ENCODE results near the gene JUNB.
A peak's percentile ranks its signal among the peaks of the same experiment; 100 is the strongest.
"Not testable (repeated sequence)": the region's sequence is repeated elsewhere in the genome, so short reads cannot be mapped to it uniquely, and the experiment has no call there.

Gene JUNB

DNA sequence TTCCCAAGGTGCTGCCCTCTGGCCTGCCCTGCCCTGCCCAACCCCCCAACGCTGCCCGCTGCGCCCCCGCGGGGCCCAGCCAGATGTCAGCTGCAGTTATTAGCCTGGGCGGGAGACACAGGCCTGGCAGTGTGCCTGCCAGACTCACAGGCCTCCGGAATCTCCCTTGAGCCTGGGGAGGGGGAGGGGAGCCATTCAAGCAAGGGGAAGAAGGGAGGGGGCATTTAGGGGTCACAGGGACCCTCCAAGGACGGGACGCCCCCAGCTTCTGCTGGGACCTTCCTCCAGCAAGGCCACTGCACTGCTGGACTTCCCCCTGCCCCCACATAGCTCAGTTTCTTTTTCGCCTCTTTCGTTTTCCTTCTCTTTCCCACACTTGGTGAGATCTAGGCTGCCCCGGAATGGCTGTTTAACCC, 2.6 kb upstream of the JUNB start:
- DNase-seq: peak in 41 of 51 donors; percentile 14 to 78 (median 49)

DNA sequence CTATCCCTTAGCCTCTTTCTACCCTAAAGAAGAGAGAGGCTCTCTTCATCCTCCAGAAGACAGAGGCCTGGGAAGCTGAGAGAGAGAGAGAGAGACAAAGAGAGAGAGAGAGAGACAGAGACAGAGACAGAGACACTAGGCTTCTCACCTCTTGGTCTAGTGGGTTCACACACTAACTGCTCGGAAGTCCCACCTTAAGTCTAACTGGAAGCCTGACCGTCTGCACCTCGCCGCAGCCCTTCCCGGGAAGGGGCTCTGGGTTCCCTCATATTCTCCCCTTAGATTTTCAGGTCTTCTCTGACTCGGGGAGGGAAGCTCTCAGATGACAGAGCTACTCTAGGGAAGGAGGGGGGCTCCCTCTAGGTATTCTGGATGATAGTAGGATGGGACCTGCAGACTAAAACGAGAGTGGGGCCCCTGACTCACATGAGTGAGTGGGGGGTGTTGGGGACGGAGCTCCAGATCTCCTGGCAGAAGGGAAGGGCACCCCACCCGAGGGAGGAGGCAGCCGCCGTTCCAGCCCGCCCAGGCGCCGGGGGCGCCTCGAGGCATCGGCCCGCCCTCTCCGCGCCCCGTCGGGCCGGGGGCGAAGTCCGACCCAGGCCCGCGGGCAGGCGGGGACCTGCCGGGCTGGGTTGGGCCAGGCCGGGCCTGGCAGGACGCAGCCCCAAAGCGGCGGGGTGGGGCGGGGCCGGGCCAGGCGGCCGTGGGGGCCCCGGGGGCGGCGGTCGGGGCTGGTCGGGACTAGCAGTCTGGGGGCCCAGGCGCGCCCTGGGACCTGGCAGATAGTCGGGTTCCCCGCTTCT, 2.0 kb upstream of the JUNB start:
- DNase-seq: peak in 5 of 51 donors; percentile 38 to 70 (median 44)

DNA sequence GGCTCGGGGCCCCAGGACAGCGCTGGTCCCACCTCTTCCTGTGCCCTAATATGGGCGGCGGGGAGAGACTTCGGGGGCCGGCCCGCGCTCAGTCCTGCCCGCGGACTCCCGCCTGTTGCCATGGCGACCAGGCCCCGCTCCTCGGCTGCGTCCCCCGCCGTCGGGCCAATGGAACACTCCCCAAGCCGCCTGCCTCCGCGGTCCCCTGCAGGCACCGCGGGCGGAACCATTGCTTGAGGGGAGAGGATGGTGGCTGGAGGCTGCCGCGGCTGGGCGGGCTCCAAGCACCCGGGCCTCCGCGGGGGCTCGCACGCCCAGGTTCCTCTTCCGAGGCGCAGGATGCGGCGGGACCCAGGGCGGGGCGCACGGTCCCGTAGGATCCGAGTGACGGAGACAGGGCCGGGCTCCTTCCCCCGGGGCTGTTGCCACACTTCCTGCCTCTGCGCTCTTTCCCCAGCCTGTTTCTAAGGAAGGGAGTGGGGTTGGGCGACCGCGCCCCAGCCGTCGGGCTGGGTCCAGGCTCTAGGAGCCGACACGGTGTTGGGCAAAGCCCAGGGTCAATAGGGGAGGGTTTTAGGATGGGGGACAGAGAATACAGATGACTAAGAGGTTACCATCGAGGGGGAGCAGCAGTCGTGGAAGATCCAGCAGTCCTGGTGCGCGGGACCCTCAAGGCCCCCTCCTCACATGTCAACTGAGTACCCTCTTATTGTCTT, 1.2 kb upstream of the JUNB start:
- peak in 49 of 51 donors; percentile 25 to 97 (median 92) for DNase-seq

DNA sequence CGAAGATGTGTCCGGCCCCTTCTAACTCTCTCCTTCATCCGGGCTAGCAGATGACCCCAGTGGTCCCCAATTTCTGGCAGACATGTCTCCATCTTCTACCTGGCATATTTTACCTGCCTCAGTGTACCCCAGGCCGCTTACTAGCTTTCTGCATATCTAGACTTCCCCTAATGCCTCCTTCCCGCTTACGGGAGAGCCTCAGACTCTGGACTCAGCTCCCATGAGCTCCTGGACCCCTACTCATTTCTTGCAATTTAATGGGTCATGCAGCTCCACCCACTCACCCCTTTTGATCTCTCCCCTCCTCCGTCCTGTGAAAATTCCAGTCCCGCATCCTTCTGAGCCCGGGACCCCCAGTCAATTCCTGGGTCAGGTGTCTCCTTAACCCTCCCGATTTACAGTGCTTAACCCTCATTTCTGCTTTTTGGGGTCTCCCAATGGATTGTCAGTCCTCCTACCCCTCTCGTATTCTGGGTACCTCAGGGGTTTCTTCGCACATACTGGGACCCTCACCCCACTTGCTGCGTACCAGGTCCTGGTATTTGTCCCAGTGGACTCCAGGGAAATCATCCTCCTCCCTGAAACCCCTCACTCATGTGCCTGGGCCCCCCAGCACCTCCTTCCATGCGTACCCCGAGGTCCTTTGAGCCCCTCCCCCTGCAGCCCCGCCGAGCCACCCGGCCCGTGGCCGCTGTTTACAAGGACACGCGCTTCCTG, 500 bp upstream of the JUNB start:
- DNase-seq: peak in 6 of 51 donors; percentile 7 to 66 (median 36)

DNA sequence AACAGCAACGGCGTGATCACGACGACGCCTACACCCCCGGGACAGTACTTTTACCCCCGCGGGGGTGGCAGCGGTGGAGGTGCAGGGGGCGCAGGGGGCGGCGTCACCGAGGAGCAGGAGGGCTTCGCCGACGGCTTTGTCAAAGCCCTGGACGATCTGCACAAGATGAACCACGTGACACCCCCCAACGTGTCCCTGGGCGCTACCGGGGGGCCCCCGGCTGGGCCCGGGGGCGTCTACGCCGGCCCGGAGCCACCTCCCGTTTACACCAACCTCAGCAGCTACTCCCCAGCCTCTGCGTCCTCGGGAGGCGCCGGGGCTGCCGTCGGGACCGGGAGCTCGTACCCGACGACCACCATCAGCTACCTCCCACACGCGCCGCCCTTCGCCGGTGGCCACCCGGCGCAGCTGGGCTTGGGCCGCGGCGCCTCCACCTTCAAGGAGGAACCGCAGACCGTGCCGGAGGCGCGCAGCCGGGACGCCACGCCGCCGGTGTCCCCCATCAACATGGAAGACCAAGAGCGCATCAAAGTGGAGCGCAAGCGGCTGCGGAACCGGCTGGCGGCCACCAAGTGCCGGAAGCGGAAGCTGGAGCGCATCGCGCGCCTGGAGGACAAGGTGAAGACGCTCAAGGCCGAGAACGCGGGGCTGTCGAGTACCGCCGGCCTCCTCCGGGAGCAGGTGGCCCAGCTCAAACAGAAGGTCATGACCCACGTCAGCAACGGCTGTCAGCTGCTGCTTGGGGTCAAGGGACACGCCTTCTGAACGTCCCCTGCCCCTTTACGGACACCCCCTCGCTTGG, 966 bp downstream of the JUNB start:
- DNase-seq: peak in 43 of 51 donors; percentile 19 to 77 (median 52)

DNA sequence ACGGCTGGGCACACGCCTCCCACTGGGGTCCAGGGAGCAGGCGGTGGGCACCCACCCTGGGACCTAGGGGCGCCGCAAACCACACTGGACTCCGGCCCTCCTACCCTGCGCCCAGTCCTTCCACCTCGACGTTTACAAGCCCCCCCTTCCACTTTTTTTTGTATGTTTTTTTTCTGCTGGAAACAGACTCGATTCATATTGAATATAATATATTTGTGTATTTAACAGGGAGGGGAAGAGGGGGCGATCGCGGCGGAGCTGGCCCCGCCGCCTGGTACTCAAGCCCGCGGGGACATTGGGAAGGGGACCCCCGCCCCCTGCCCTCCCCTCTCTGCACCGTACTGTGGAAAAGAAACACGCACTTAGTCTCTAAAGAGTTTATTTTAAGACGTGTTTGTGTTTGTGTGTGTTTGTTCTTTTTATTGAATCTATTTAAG, 1.6 kb downstream of the JUNB start:
- peak in 8 of 51 donors; percentile 37 to 66 (median 42) for DNase-seq

DNA sequence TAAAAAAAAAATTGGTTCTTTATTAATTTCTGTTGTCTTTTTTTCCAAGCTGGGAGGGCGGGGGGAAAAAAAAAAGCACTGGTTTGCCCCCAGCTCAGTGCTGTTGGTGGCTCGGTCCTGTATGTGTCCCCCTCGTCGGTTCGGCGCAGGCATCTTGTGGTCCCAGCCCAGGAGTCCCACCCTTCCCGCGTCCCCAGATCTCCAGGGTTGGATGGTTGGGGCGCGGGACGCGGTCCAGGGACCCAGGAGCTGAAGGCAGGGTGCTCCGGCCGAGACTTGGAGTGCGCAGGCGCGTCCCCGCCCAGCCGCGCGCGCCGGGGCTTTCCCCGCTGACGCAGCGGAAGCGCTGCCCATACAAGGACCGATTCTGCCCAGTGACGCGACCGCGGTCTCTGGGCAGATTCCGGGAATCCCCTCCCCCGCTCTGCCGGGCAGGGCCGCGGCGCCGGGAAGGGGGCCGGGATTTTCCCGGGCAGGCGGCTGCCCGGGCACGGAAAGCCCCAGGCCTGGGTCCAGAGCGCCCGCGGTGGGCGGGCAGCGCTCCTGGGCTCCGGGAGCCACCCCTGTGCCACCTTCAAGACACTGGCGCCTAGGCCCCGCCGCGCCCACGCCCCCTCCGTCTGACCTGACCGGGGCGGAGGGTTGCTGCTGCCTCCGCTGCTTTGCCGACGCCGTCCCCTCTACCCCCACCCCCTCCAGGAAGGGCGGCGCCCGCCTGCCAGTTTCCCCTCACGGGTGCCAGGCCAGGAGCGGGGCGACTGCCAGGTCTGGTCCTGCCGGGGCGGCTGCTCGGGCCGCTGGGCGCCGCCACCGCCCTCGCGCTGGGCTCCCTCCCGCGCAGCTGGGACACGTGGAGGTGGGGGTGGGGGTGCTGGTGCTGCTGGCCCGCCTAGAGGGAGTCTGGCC, 2.3 kb downstream of the JUNB start:
- DNase-seq: peak; percentile 39 to 96 (median 90)

DNA sequence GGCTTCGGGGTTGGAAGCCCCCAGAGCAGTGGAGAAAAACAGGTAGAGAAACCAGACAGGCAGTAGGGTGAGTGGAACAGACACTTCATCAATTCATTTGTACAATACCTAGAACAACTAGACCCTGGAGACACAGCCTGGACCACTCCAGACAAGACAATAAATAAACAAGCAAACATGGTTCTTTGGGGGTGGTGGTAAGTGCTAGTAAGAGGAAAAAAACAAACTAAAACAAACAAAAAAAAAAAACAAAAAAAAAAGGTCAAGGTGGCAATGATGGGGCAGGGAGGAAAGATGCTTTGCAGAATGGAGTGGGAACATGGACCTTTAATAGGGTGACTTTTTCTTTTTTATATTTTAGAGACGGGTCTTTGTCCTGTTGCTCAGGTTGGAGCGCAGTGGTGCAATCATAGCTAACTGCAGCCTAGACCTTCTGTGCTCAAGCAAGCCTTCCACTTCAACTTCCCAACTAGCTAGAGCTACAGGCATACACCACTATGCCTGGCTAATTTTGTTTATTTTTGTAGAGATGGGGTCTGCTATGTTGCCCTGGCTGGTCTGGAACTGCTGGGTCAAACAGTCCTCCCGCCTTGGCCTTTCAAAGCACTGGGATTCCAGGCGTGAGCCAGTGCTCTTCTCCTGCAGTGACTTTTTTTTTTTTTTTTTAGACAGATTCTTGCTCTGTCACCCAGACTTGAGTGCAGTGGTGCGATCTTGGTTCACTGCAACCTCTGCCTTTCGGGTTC, 3.1 kb downstream of the JUNB start:
- no peak for DNase-seq

DNA sequence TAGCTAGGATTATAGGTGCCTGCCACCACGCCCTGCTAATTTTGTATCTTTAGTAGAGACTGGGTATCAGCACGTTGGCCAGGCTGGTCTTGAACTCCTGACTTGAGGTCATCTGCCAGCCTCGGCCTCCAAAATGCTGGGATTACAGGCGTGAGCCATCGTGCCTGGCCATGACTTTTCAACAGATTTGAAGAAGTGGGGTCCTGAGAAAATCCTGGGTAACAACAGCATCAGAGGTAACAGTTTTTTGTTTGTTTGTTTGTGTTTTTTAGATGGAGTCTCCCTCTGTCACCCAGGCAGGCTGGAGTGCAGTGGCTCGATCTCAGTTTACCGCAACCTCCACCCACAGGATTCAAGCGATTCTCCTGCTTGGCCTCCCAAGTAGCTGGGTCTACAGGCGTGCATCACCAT, 3.7 kb downstream of the JUNB start:
- DNase-seq: no peak

DNA sequence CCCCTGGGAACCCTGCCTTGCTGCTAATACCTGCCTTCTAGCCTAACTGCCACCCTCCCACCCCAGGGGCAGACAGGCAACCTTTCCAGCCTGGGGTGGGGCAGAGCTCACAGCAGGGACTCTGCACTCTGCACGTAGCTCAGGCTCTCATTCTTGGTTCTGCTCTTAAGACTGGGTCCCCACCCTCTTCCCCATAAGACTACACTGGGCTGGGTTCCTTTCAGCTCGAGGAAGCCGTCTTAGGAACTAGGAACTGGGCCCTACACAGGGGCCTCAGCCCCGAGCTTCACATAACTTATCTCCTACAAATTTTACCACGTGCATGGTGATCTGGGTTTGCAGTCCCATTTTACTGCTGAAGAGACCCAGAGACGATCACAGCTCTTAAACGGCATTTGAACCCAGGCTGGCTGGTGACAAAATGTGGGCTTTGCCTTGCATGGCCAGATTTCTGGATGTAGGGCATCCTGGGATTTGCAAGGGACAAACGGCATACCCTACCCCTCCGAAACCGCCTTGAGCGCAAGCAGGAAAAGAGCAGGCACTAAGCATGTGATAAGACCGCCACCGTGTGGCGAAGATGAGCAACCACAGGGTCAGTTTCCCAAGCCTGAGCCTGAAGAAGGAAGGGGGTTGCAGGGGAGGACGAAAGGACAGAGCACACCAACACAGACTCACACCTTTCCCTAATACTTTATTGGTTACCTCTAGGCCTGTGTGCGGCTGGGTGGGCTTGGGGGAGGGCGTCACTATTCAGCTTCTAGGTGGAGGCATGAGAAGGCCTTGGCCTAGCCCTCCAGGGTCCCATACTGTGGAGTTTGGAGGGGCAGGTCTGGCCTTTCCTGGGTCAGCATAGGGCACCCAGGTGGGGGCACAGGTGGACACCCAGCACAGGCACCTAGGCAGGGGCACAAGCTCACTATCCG, 5.1 kb downstream of the JUNB start:
- peak in 45 of 51 donors; percentile 15 to 80 (median 52) for DNase-seq

DNA sequence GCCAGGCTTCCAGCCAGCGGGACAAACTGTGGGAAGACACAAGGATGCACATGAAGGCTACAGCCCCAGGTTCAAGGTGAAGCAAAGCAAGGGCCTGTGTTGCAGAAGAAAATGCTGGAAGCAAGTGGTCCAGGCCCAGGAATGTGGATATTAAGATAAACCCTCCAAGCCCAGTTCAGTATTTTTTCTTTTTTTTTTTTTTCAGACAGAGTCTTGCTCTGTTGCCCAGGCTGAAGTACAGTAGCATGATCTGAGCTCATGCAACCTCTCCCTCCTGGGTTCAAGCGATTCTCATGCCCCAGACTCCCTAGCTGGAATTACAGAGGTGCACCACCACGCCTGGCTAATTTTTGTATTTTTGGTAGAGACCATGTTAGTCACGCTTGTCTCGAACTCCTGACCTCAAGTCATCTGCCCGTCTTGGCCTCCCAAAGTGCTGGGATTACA, 5.9 kb downstream of the JUNB start:
- DNase-seq: no peak

DNA sequence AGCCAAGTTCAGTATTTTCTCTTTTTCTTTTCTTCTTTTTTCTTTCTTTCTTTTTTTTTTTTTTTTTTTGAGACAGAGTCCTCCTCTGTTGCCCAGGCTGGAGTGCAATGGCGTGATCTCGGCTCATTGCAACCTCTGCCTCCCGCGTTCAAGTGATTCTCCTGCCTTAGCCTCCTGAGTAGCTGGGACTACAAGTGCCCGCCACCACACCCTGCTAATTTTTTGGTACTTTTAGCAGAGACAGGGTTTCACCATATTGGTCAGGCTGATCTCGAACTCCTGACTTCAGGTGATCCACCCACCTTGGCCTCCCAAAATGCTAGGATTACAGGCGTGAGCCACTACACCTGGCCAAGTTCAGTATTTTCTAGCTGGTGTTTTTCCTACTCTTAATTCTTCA, 6.3 kb downstream of the JUNB start:
- not testable (repeated sequence) for DNase-seq

DNA sequence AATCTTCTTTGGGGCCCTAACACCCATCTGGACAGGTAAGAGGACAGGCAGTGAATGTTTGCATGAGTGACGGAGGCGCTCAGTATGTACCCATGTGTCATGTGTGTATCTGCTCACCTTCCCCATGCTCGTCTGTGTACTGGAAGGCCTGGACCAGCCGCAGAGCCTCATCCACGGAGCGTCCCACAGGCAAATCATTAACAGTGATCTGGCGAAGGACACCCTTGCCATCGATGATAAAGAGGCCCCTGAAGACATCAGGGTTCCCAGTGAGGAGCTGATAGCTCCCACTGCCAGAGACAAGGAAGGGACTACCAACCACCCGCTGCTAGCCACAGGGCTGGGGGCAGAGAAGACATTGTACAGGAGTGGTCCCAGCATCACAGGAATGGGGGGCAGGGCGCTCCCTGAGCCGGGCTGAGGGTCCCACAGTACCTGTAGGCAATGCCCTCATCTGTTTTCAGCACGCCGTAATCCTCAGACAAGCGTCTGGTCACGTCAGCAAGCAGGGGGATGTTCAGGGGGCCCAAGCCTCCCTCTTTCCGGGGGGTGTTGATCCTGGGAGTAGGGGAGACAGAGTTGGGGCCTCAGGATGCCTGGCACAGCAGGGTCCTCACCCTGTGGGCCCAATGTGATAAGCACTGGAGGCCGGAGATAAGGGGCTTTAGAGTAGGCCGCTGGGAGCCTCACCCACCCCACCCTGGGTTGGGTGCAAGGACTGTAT, 8.6 kb downstream of the JUNB start:
- DNase-seq: no peak

DNA sequence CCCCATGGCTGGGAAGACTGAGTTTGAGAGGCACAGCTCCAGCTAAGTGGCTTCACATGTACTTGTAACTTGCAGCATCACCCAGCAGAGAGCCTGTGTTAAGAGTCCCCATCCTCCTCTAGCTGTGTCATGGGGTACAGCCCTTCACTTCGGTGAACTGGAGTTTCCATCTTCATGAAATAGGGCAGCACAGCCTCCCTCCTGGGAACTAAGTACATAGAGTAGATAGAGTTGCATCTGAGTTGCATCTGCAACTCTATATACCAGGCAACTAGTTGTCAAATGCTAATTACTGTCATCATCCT, 9.1 kb downstream of the JUNB start:
- DNase-seq: no peak

DNA sequence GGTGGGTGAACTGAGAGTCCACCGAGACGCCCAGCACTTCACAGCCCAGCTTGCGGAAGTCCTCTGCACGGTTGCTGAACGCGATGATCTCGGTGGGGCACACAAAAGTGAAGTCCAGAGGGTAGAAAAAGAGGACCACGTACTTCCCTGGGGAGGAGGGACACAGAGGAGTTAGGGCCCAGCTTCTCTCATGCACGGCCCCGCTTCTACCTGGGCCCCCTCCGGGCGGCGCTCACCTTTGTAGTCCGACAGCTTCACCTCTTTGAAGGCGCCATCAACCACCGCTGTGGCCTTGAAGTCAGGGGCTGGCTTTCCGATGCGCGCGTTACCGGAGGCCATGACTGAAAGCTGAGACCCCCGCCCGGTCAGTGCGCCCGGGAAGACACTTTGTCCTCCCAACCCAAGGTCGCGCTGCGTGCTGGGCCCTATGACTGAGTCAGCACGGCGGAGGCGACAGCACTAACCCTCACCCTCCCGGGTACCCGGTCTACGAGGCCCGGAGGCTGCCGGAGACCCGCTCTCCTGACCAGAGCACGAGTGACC, 9.7 kb downstream of the JUNB start:
- peak in 9 of 51 donors; percentile 21 to 50 (median 30) for DNase-seq

DNA sequence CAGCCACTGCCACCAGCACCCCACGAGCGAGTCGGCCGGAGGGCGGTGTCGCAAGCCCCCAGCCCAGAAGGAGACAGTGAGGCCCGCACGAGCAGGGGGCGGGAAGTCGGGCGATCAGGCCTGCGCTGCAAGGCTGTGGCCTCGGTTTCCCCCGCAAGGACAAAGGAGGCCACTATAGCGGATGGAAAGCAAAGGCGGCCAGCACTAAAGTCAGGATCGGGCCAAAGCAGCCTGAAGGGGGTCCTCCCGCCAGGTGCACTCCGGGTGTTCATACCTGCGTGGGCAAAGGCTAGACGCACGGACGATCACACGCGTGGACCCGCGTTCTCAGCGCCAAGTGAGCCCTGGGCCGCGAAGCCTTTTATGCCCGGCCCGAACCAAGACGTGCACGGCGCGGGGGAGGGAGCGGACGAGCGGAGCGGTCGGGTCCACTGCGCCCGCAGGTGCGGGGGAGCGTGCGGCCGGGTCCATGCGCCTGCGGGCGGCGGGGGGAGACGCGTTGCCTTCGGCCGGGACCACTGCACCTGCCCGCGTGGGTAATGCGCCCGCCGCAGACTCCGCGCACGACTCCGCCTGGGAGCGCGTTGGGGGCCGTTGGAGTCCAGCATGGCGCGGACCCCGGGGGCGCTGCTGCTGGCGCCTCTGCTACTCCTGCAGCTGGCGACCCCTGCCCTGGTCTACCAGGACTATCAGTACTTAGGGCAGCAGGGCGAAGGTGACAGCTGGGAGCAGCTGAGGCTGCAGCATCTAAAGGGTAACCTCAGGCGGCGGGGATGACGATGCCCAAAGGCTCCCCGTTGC, 10.4 kb downstream of the JUNB start, which contains the start of the genes PRDX2 and THSD8:
Gene PRDX2, minus strand, starts transcription at position 335 of the 801 bp plus-strand sequence. CDS start 539 bp downstream, outside the sequence.
Gene THSD8, plus strand, starts transcription at position 604 of the 801 bp plus-strand sequence. Its CDS starts 3 bp downstream, at position 607.
- DNase-seq: peak in 44 of 51 donors; percentile 23 to 85 (median 70)
